GM13976 (cell line): Measurements from ENCODE around the gene CYP4F22.
"Not testable (repeated sequence)": the region's sequence is repeated elsewhere in the genome, so short reads cannot be mapped to it uniquely, and the experiment has no call there.

Experiments
- DNase-seq: peaks from one replicate; pipeline ENCODE4 v3.0.0; 2012; ENCODE audit warnings: low spot score
- CTCF ChIP-seq: IDR thresholded peaks from 2 replicates; pipeline ENCODE4 v1.5.1; 2012; ENCODE audit warnings: borderline replicate concordance, mild to moderate bottlenecking; ENCODE audit not compliant: insufficient read depth; ENCODE audit errors: extremely low read depth, missing control alignments, control extremely low read depth
- in situ Hi-C: fragments of 300-500 bp; cut with MboI; formaldehyde crosslinking; loops from one replicate; pipeline ENCODE4 v1.12.0; 2022; ENCODE audit warnings: low sequenced_read_pairs, mixed read lengths, inconsistent platforms; ENCODE audit not compliant: unreplicated experiment

Gene CYP4F22

GRCh38 chr19:15511671-15512424, 3.5 kb downstream of the CYP4F22 start:
- in situ Hi-C loops: no loop called here
- no peak for TF ChIP-seq CTCF
- no peak for DNase-seq

GRCh38 chr19:15515227-15515625, 6.9 kb downstream of the CYP4F22 start:
- DNase-seq, in situ Hi-C loops: not testable (repeated sequence)

DNA sequence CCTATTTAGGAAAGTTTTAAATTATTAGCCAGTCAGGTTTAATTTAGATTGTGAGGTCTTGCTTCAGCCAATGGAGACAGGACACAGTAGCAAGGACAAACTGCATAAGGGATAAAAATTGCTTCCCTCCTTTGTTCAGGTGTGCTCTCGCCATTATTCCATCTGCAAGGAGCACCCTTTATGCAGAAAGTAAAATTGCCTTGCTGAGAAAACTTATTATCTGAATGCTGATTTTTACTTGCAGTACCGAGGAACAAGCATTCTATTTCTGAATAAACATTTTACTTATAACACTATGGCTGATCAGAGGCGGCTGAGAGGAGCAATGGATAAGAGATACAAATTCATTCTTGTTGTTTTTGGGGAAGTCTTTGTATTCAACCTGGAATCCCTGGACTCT, 8.0 kb downstream of the CYP4F22 start:
- no peak for DNase-seq
- TF ChIP-seq CTCF: no peak
- in situ Hi-C loops: no loop called here

DNA sequence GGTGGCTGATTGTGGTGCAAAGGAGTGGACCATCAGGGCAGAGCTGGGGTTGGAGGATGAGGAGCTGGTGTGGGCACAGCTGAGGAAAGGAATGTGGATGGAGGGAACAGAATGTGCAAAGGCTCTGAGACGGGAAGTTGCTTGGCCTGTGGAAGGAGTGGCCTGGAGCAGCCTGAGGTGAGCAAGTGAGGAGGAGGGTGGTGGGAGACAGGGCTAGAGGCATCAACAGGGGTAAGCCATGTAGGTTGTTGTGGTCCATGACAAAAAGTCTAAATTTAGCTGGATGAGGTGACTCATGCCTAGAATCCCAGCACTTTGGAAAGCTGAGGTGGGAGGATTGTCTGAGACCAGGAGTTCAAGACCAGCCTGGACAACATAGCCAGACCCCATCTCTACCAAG, 9.5 kb downstream of the CYP4F22 start:
- no peak for DNase-seq
- TF ChIP-seq CTCF: no peak
- in situ Hi-C loops: no loop called here

GRCh38 chr19:15519433-15519976, 11.2 kb downstream of the CYP4F22 start:
- TF ChIP-seq CTCF: no peak
- in situ Hi-C loops: no loop called here
- no peak for DNase-seq

GRCh38 chr19:15524781-15525180, 16.5 kb downstream of the CYP4F22 start:
- DNase-seq: no peak
- TF ChIP-seq CTCF: no peak
- in situ Hi-C loops: no loop called here

- no peak for TF ChIP-seq CTCF
- in situ Hi-C loops: no loop called here
- no peak for DNase-seq
Measured at GRCh38 chr19:15525291-15525690, 17.0 kb downstream of the CYP4F22 start.
